GM19455 (cell line): Measurements from ENCODE around the gene KTN1.

Source experiments
- ATAC-seq: cut with Tn5 transposase; IDR thresholded peaks from one replicate; pipeline ENCODE4 v1.9.1; 2021; ENCODE audit not compliant: unreplicated experiment

KTN1 gene

DNA sequence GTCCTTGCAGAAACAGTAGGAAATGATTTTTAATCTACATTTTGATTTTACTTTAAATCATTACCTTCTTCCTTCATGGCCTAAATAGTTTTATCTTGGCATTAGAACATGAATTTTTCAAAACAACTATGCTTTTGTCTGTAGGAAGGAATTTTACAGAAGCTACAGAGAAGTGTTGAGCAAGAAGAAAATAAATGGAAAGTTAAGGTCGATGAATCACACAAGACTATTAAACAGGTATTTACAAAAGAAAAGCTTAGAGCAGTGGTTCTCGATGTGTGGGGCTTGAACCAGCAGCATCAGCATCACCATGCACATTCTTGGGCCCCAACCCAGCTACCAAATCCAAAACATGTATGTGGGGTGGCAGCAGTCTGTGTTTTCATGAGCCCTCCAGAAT lies 91.6 kb downstream of the KTN1 start:
- ATAC-seq: no peak

DNA sequence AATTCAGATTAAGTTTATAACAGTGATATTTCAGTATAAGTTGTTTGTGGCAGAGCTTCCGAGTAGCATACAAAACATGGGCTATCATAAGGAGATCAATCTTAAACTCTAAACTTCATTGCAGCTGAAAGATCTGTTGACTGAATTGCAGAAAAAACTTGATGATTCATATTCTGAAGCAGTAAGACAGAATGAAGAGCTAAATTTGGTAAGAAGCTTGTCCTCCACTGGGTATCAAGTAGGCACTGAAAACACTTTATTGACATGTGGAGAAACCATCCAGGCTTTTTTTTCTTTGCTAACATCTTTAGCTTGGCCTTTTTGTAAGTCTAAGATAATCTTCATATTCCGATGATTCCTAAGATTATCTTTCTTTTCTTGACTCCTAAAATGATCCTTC lies 93.0 kb downstream of the KTN1 start:
- ATAC-seq: no peak

GRCh38 chr14:55681096-55681495 lies 101.1 kb downstream of the KTN1 start:
- no peak for ATAC-seq

GRCh38 chr14:55684956-55685584 lies 105.1 kb downstream of the KTN1 start:
- ATAC-seq: no peak

DNA sequence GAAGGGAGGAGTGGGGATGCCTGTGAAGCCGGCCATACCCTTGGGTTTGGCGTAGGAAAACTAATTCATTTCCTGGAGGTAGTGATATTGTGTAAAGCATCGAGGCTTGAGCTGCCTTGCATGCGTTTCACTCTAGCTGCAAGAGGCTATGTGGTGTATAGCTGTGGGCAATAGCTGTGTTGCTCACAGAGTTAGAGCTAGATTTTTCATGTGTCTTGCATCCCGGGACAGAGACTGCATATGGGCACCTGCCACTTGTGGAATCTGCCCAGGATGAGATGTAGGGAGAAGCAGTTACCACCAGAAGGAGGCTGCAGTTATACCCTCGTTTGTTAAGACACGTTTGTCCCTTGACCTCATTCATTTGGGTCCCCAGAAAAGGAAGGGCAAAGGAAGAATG lies 106.7 kb downstream of the KTN1 start:
- ATAC-seq: no peak

DNA sequence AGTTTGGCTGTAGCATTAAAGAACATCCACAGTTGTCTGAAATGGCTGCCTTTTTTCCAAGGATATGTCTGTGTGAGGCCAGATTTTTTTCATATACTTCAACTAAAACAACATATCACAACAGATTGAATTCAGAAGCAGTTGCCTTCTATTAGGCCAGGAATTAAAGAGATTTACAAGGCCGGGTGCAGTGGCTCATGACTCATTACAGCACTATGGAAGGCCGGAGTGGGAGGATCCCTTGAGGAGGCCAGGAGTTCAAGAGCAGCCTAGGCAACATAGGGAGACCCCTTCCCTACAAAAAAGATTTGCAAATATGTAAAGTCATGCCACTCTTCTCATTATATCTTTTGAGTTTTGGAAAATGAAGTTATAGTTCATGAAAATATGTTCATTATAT lies 108.6 kb downstream of the KTN1 start:
- ATAC-seq: no peak

GRCh38 chr14:55689981-55690871 lies 110.2 kb downstream of the KTN1 start:
- ATAC-seq: no peak

GRCh38 chr14:55691659-55692058 lies 111.7 kb downstream of the KTN1 start:
- ATAC-seq: no peak

DNA sequence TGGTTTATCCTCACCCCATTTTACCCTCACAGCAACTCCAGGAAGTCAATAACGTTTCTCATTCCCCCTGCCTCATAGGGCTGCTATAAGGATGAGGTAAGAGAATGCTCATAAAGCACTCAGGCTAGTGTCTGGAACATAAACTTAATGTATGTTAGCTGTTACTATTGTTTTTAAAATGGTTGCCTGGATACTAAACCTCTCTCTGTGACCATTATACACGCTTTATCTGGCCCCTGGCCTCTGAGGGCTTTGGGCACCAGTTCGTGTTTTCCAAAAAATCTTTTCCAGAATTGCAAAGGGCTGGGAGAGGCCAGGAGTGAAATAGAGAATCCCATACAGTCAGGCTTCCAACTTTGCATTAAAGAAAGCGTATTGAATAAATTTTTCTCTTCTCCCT lies 113.9 kb downstream of the KTN1 start:
- ATAC-seq: no peak

GRCh38 chr14:55697414-55697861 lies 117.4 kb downstream of the KTN1 start:
- no peak for ATAC-seq

DNA sequence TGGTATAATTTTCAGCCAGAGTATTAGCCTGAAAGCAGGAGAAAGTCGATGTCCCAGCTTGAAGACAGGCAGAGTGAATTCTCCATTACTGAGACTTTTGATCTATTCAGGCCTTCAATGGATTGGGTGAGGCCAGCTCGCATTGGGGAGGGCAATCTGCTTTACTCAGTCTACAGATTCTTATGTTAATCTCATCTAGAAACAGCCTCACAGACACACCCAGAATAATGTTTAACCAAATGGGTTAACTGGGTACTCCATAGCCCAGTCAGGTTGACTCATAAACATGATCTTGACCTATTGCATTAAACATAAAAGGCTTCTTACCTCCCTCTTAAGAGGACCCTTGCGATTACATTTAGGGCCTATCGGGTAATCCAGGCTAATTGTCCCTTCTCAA lies 118.0 kb downstream of the KTN1 start:
- ATAC-seq: no peak

DNA sequence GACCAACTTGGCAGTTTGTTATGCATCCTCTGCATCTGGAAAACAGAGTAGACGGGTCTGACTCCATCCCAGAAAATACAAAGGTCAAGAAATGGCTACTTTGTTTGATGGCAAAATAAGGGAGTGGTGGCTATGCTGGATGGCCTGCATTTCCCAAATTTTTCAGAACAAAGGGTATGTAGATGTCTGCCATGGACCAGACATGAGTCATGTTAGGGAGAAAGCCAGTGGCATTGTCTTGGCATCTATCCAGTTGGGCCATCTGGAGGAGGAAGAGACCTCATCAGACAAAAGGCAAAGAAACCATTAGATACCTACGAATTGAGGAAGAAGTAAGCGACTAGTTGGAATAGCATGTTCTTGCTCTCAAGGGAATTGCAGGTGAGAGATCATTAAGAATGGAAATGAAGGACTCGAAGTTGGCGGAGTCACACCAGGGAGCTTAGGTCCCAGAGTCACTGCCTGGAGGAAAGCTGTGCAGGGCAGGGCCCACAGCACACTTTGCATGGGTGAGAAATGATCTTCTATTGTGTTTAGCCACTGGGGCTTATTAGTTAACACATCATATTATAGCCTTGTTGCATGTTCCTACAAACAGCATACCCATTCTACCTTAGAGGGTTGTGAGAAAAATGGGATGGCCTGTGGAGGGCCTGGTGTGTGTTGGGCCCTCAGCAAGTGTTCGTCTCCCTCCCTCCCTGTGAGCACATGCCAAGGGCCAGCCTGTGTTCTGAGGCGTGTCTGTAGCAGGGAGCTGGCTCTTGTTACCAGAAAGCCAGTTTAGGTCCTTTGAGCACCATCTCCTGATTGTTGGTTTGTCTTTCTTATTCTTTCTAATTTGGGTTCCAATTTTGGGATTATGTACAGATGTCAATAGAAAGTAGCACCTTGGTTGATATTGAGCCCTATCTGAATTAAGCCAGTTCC lies 119.4 kb downstream of the KTN1 start:
- ATAC-seq: no peak

- ATAC-seq: peak; percentile 87
Measured at GRCh38 chr14:55701638-55702037, 121.6 kb downstream of the KTN1 start.

- no peak for ATAC-seq
Measured at GRCh38 chr14:55702511-55702910, 122.5 kb downstream of the KTN1 start.

- ATAC-seq: no peak
Measured at GRCh38 chr14:55704654-55705053, 124.6 kb downstream of the KTN1 start.

DNA sequence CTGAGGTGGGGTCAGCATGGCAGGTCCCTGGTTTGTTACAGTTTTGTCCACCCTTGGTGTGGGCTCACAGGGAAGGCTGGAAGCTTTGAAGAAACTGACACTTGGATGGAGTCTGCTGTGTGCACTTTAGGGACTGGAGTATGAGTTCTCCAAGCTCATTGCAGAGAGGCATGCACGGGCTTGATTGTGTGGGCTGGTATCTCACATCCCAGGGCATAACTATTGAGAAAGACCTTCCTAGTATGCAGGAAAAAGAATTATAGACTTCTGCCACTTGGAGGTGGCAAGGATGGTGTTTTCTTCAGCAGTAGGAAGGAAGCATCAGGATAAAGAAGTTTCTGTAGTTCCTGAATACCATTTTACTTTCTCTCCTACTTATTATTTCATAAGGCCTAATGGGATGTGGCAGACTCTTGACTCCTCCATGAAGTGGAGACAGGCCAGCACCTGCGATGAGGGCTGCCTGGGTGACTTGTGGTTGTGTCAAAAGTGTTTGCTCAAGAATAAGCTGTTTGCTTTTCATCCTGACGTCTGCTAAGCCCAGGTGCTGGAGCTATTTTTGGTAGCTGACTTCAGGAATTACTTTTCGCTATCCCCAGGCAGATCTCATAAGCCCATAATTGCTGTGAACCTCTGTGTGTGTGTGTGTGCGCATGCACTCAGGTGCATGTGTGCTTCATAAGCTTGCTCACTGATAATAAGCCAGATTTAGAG lies 125.8 kb downstream of the KTN1 start:
- ATAC-seq: no peak

- ATAC-seq: no peak
Measured at GRCh38 chr14:55706365-55706684, 126.3 kb downstream of the KTN1 start.

DNA sequence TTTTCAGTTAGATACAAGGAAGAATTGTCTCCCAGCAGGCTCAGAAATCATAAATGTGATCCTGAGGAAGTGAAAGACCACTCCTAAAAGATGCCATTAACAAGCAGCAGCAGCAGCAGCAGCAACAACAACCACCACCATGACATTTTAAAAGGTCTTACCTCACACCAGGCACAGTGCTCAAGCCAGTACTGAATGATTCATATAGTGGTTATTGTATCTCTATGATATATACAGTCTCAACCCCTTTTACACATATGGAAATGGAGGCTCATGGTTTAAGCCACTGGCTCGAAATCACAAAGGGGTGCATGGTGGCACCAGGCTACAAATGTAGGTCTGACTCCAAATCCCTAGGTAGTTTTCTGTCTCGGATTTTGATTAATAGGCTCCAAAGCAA lies 126.9 kb downstream of the KTN1 start:
- ATAC-seq: no peak

- ATAC-seq: no peak
Measured at GRCh38 chr14:55707365-55707804, 127.4 kb downstream of the KTN1 start.

DNA sequence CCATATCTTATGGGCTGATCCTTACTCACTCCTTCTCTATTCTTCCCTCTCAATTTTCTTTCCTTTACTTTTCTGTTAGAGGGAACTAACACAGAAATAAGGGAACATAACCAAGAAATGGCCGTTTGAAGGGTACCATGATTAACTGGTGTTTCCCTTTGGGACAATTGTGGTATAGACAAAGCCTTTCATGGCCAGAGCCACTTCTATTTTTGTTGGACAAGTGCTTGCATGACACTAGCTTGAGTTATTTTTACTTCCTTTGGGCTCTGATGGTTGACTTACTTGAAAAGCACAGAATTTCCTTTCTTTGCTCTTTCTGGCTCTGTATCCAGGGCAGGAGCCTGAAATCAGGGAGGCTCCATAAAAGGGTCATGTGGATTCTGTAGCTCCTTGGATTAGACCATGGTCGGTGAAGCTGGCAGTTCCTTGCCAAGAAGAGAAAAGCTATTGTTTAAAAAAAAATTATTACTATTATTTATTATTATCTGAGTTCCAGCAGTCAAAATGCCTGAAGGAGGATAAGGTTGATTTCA lies 130.6 kb downstream of the KTN1 start:
- ATAC-seq: no peak
